ENCODE data around the gene CST8. TPM values are rescaled to one million over a fixed set of nuclear protein-coding genes. Genes with fewer than 3 reads are reported as not detected.
A peak's percentile ranks its signal among the peaks of the same experiment; 100 is the strongest.
"Not testable (repeated sequence)": the region's sequence is repeated elsewhere in the genome, so short reads cannot be mapped to it uniquely, and the experiment has no call there.

CST8 gene
- total and polyA plus RNA-seq, 2 experiments from 2014 or later, result not detected

- not testable (repeated sequence) for H3K79me2 ChIP-seq (replicated peaks; ENCODE audit: insufficient read depth); H4K20me1 ChIP-seq (replicated peaks; ENCODE audit: insufficient read depth); H3K36me3 ChIP-seq (ENCODE audit: insufficient read depth); H2AFZ ChIP-seq; H3F3A ChIP-seq (replicated peaks; ENCODE audit: low read depth); H3K27me3 ChIP-seq (ENCODE audit: insufficient read depth); H3K36me3 Mint-ChIP-seq (ENCODE audit: low read depth); H3K27me3 Mint-ChIP-seq (ENCODE audit: insufficient read depth, low read depth, poor library complexity); H3K4me3 ChIP-seq; H3K4me2 ChIP-seq; H3K4me3 Mint-ChIP-seq; H3K9me2 ChIP-seq (ENCODE audit: insufficient read depth); H3K9me3 Mint-ChIP-seq
- Mint-ChIP-seq H3K27ac (peak overlapping the region; percentile 51), H3K4me1 (peaks cover 33% of the 10 kb centered on the region)
- DNase-seq (ENCODE audit: low spot score) (peak; percentile 78), ATAC-seq (peak; percentile 97)
- peak; percentile 18; the same call in 1 of the 2 replicates for TF ChIP-seq CREB1 (CRISPR knock-in tag; IDR thresholded peaks at IDR 0.05; ENCODE audit: low read depth)
- peak; percentile 94 for TF ChIP-seq NANOG (IDR thresholded peaks at IDR 0.05; ENCODE audit: borderline replicate concordance)
- TF ChIP-seq ZNF462 (CRISPR knock-in tag; IDR thresholded peaks at IDR 0.05), result 0 out of 2 replicates have a peak, but pooled peaks have one; percentile 43
- H3K4me1 ChIP-seq (ENCODE audit: insufficient read depth), result peaks cover 33% of the 10 kb centered on the region
- peak overlapping the region; percentile 72 for H3K27ac ChIP-seq (ENCODE audit: low read depth)
Observed at GRCh38 chr20:23473293-23473692, 17.6 kb upstream of the CST8 start.

- Histone ChIP-seq H3K27ac (ENCODE audit: low read depth) (no peak overlapping the region), H4K20me1 (replicated peaks; ENCODE audit: insufficient read depth) (no peaks in the 10 kb centered on the region), H3K9me2 (ENCODE audit: insufficient read depth) (no peaks in the 10 kb centered on the region; the same call in 1 of the 2 replicates), H3K79me2 (replicated peaks; ENCODE audit: insufficient read depth) (no peaks in the 10 kb centered on the region), H3K27me3 (ENCODE audit: insufficient read depth) (no peaks in the 10 kb centered on the region), H3F3A (replicated peaks; ENCODE audit: low read depth) (no peaks in the 10 kb centered on the region), H3K4me3 (no peak overlapping the region), H3K4me2 (no peak overlapping the region), H3K4me1 (ENCODE audit: insufficient read depth) (peaks cover 31% of the 10 kb centered on the region), H2AFZ (no peak overlapping the region), H3K36me3 (ENCODE audit: insufficient read depth) (peaks cover 5% of the 10 kb centered on the region; the same call in 1 of the 2 replicates)
- H3K27ac Mint-ChIP-seq, result no peak overlapping the region
- peaks cover 5% of the 10 kb centered on the region for H3K27me3 Mint-ChIP-seq (ENCODE audit: insufficient read depth, low read depth, poor library complexity)
- DNase-seq (ENCODE audit: low spot score) (no peak), ATAC-seq (no peak)
- peaks cover 8% of the 10 kb centered on the region; the same call in 1 of the 3 replicates for H3K9me3 Mint-ChIP-seq
- H3K4me1 Mint-ChIP-seq, result peaks cover 30% of the 10 kb centered on the region
- no peaks in the 10 kb centered on the region; the same call in 2 of the 3 replicates for H3K36me3 Mint-ChIP-seq (ENCODE audit: low read depth)
- no peak overlapping the region for H3K4me3 Mint-ChIP-seq
- no peak for TF ChIP-seq REST (IDR thresholded peaks at IDR 0.05; ENCODE audit: unreplicated experiment)
- TF ChIP-seq ZNF114 (CRISPR knock-in tag; IDR thresholded peaks at IDR 0.05), result no peak
- no peak for TF ChIP-seq CTCF (conservative IDR thresholded peaks at IDR 0.05; ENCODE audit: low read depth in 2 of 2)
- no peak for TF ChIP-seq STAT1 (IDR thresholded peaks at IDR 0.05; ENCODE audit: unreplicated experiment)
- no peak for TF ChIP-seq EZH2phosphoT487 (IDR thresholded peaks at IDR 0.05; ENCODE audit: unreplicated experiment)
- TF ChIP-seq NANOG (IDR thresholded peaks at IDR 0.05; ENCODE audit: borderline replicate concordance), result no peak
- TF ChIP-seq JUNB (IDR thresholded peaks at IDR 0.05; ENCODE audit: unreplicated experiment), result no peak
- TF ChIP-seq POLR2AphosphoS5 (IDR thresholded peaks at IDR 0.05; ENCODE audit: low read depth), result no peak
Observed at GRCh38 chr20:23475395-23475794, 15.5 kb upstream of the CST8 start.

Data from GM23338 (cell line).